Progenitor cell of endocrine pancreas (in vitro differentiated cells): ENCODE measurements around the gene TUBA4A. TPM values are rescaled to one million over a fixed set of nuclear protein-coding genes. Genes with fewer than 3 reads are reported as not detected.

Source experiments
- DNase-seq: peaks from one replicate; pipeline ENCODE4 v3.0.0; 2021; ENCODE audit warnings: low spot score; ENCODE audit not compliant: unreplicated experiment
- H3K27ac Mint-ChIP-seq: 2 replicates; pipeline ENCODE4 v1.8.0; 2021; ENCODE audit warnings: mild to moderate bottlenecking, moderate library complexity, mixed read lengths
- H3K27me3 Mint-ChIP-seq: 2 replicates; pipeline ENCODE4 v1.8.0; 2021; ENCODE audit warnings: mixed read lengths
- H3K36me3 Mint-ChIP-seq: 2 replicates; pipeline ENCODE4 v1.8.0; 2022; ENCODE audit warnings: mixed read lengths; ENCODE audit not compliant: insufficient read depth
- H3K4me1 Mint-ChIP-seq: 2 replicates; pipeline ENCODE4 v1.8.0; 2021; ENCODE audit warnings: low read depth, mixed read lengths
- H3K4me3 Mint-ChIP-seq: 2 replicates; pipeline ENCODE4 v1.8.0; 2021; ENCODE audit warnings: low read depth, mild to moderate bottlenecking, moderate library complexity, mixed read lengths
- H3K9me3 Mint-ChIP-seq: 2 replicates; pipeline ENCODE4 v1.8.0; 2021; ENCODE audit warnings: low read depth, mixed read lengths
- total RNA-seq: library from RNA; stranded (reverse); gene quantifications from 2 replicates; pipeline ENCODE4 v1.2.1, GENCODE V29; 2021
- TF ChIP-seq, protein P1 (sequence below): fragments of 200-600 bp; sonication (generic); IDR thresholded peaks from one replicate; pipeline ENCODE4 v1.5.0; 2021; ENCODE audit warnings: antibody characterized with exemption, mild to moderate bottlenecking; ENCODE audit not compliant: unreplicated experiment

Gene TUBA4A
- total RNA-seq, 1 donor from 2014 or later, result 9.1 TPM

DNA sequence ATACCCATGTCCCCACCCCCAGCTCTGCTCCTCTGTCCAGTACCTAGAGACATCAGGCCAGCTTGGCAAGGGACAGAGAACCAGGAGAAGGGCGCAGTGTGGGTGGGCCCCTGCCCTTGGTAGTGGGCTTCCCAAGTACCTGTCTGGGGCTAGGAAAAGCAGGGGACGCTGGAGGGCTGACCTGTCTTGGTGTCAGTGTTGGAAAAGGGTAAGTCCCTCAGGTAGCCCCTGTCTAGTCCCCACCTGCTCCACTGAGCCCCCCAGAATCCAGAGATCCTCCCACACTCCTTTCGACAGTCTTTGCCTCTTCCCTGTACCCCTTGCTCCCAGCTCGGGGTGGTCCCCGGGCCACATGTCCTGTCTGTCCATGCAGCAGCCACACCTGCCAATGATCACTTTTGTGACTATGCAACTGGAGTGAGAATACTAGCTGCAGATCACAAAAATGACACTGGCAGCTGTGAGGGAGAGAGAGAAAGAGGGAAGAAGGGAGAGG is 40.1 kb upstream of the TUBA4A start:
- TF ChIP-seq, protein P1, sequence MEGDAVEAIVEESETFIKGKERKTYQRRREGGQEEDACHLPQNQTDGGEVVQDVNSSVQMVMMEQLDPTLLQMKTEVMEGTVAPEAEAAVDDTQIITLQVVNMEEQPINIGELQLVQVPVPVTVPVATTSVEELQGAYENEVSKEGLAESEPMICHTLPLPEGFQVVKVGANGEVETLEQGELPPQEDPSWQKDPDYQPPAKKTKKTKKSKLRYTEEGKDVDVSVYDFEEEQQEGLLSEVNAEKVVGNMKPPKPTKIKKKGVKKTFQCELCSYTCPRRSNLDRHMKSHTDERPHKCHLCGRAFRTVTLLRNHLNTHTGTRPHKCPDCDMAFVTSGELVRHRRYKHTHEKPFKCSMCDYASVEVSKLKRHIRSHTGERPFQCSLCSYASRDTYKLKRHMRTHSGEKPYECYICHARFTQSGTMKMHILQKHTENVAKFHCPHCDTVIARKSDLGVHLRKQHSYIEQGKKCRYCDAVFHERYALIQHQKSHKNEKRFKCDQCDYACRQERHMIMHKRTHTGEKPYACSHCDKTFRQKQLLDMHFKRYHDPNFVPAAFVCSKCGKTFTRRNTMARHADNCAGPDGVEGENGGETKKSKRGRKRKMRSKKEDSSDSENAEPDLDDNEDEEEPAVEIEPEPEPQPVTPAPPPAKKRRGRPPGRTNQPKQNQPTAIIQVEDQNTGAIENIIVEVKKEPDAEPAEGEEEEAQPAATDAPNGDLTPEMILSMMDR, result no peak
- Mint-ChIP-seq H3K27ac (no peak overlapping the region), H3K4me1 (peaks cover 3% of the 10 kb centered on the region), H3K36me3 (no peaks in the 10 kb centered on the region), H3K27me3 (peaks cover 18% of the 10 kb centered on the region), H3K9me3 (no peaks in the 10 kb centered on the region), H3K4me3 (peak overlapping the region; percentile 18)
- DNase-seq, result no peak

- peaks cover 3% of the 10 kb centered on the region for H3K4me1 Mint-ChIP-seq
- DNase-seq, result no peak
- no peak overlapping the region for H3K4me3 Mint-ChIP-seq
- TF ChIP-seq, protein P1, result no peak
- no peak overlapping the region for H3K27ac Mint-ChIP-seq
- H3K9me3 Mint-ChIP-seq, result no peaks in the 10 kb centered on the region
- H3K27me3 Mint-ChIP-seq, result peaks cover 15% of the 10 kb centered on the region
- H3K36me3 Mint-ChIP-seq, result no peaks in the 10 kb centered on the region
Measured at GRCh38 chr2:219292616-219293015, 38.9 kb upstream of the TUBA4A start.

GRCh38 chr2:219291910-219292490 is 38.3 kb upstream of the TUBA4A start:
- Mint-ChIP-seq H3K4me1 (peaks cover 3% of the 10 kb centered on the region), H3K4me3 (no peak overlapping the region), H3K9me3 (no peaks in the 10 kb centered on the region), H3K27me3 (peaks cover 15% of the 10 kb centered on the region), H3K36me3 (no peaks in the 10 kb centered on the region), H3K27ac (no peak overlapping the region)
- no peak for DNase-seq
- TF ChIP-seq, protein P1, result no peak

DNA sequence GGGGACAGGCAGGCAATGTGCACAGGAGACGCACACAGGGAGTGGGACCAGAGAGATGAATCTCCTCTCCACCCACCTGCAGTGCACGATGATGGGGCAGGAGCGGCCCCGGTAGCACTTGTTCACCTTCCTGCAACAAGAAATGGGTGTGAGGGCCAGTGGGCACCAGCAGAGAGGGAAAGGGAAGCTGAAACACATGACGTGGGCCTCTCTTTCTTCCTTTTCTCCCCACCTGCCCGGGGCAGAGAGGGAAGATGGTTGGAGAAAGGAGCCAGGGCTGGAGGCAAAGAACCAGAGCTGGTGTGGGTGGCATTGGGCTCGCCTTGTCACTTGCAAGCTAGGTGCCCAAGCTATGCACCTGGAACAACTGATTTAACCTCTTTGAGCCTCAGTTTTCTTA is 37.7 kb upstream of the TUBA4A start:
- TF ChIP-seq, protein P1, result no peak
- H3K27me3 Mint-ChIP-seq, result peaks cover 13% of the 10 kb centered on the region
- no peaks in the 10 kb centered on the region for H3K36me3 Mint-ChIP-seq
- H3K4me1 Mint-ChIP-seq, result peaks cover 3% of the 10 kb centered on the region
- no peaks in the 10 kb centered on the region for H3K9me3 Mint-ChIP-seq
- H3K4me3 Mint-ChIP-seq, result no peak overlapping the region
- no peak for DNase-seq
- no peak overlapping the region for H3K27ac Mint-ChIP-seq

DNA sequence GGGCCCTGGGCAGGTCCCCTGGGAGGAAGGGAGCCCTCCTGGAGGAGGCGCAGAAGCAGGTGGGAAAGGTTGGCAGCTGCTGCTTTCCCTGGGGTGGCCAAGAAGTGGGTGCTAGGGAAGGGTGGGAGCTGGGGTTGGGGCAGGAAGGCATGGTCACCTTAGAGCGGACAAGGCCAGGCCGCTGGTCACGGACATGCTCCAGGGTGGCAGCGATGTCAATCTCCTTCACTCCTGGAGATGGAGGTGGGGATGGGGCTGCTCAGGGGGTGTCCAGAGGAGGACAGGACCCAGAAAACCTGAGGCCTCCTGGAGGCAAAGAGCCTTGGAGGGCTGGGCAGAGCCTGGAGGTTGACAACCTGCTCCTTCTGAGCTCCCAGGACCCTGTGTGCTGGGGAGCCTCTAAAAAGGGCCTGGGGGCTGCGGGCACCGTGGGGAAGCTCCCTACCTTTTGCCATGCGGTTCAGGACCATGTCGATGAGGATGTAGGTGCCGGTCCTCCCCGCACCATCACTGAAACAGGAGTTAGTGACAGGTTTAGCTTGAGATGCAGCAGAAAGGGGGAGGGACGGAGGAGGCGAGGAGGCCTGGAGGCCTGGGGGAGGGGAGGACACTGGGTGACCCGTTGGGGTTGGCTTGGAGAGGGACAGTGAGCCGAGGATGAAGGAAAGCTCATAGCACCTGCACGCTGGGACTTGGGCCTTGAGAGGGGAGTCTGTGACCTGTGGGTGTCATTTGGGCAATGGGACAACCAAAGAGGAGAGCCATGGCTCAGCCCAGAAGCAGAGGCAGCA is 36.9 kb upstream of the TUBA4A start:
- Mint-ChIP-seq H3K27ac (no peak overlapping the region), H3K9me3 (no peaks in the 10 kb centered on the region), H3K27me3 (peaks cover 7% of the 10 kb centered on the region), H3K4me1 (peaks cover 3% of the 10 kb centered on the region), H3K4me3 (no peak overlapping the region), H3K36me3 (no peaks in the 10 kb centered on the region)
- TF ChIP-seq, protein P1, result no peak
- DNase-seq, result no peak
